ENCODE results near the gene LCE1A.

The LCE1A gene

DNA sequence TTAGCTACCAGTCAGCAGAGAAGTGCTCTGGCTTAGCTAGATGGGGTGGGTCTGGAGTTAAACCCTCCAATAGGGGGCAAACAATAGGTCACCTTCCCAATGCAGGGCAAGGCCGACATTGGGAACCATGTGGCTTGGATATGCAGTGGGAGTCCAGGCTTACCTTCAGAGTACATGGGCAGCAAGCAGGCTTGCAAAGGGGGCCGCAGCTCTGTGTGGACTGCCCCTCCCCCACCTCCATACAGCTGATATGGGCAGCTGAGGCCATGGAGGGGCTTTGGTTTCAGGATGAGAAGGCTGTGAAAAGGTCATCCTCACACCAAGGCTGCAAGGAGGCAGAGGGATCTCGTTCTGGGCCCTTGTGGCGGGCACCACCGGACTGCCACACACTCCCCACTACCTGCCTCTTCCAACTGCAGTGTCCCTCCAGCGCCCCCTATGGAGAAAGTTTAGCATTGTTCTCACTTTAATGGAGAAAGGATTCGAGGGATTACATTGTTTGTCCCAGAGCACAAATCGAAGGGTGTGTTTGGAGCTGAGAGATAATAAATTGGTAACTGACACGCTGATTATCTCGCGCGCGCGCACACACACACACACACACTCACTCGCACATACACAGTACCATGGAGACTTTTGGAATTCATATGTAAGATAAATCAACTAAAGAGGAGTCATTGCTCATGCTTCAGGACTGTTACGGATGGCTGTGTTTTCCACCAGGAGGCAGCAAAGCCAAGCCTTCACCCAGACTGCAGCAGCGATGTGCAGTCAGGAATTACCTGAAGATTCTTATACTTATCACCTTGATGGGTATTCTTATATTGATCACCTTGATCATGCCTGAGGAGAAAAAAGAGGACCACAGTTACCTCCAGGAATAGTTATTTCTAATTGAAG, 43.8 kb downstream of the LCE1A start:
- no peak for DNase-seq (ENCODE audit: low read depth)

DNA sequence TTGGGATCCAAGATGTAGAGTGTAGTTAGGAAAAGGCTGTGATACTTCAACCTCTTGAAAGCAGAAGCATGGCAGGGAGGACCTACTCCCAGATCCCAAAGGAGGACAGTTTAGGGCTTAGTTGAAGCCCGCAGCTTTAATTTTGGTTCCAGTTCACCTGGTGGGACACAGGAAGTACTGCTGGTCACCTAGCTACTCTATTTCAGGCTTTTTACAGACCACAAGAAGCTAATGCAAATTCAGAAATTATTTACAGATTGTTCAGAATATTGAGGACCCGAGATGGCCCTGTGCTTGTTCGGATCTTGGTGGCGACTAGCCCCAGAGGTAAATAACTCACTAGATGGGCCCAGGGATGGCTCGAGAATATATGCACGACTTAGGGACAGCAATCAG, 44.5 kb downstream of the LCE1A start:
- no peak for DNase-seq (ENCODE audit: low read depth)

DNA sequence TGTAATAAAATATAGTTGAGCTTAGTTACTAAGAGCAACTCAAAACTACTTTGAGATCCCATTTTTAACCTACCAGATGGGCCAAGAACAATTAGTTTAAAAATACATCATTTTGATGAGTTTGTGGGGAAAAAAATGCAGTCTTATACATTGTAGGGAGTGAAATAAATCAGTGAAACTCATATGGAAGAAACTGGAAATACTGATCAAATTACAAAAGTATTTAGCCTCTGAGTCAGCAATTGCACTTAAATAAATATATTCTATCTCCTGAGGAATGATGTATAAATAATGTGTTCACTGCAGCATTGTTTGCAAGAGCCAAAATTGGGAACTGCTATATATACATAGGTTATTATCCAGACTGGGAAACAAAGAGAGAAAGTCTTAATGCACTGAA, 46.2 kb downstream of the LCE1A start:
- no peak for DNase-seq (ENCODE audit: low read depth)

DNA sequence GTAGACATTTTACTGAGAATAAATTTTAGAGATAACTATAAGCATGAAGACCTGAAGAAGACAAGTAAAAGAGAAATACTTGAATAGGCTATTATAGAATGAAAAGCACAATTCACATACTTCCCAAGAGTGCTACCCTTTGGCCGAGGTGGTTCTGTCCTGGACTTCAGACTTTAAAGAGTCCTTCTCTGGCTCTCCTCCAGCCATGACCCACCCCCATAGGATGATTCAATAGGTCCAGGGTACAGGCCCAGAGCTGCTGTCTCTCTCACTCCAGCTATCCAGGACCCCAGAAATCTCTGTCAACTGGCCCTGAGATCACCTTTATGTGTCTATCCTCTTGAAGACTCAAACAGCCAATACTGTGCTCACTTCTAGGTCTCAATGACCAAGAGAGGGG, 49.6 kb downstream of the LCE1A start:
- no peak for DNase-seq (ENCODE audit: low read depth)
